ENCODE results near the gene PPP1R7. TPM values are rescaled to one million over a fixed set of nuclear protein-coding genes. Genes with fewer than 3 reads are reported as not detected.
A peak's percentile ranks its signal among the peaks of the same experiment; 100 is the strongest.

PPP1R7 gene
- total RNA-seq, 1 experiment from 2014 or later: 43.9 TPM

GRCh38 chr2:241182531-241183133 is 32.4 kb downstream of the PPP1R7 start:
- Mint-ChIP-seq H3K27me3 (ENCODE audit: insufficient read depth, unreplicated experiment) (no peaks in the 10 kb centered on the region), H3K36me3 (ENCODE audit: insufficient read depth, unreplicated experiment) (peaks cover 17% of the 10 kb centered on the region), H3K4me1 (ENCODE audit: insufficient read depth, unreplicated experiment) (no peaks in the 10 kb centered on the region), H3K4me3 (ENCODE audit: unreplicated experiment) (no peak overlapping the region), H3K9me3 (ENCODE audit: unreplicated experiment) (no peaks in the 10 kb centered on the region), H3K27ac (ENCODE audit: low read depth, unreplicated experiment) (no peak overlapping the region)
- BruUV-seq (replicated peaks): no TSS peak
- POLR2A ChIA-PET: no interaction called here
- DNase-seq (ENCODE audit: unreplicated experiment): no peak
- intact Hi-C loops (cut with micrococcal nuclease): no loop called here
- CTCF ChIA-PET: interaction anchor here (1.0 to 1.1 kb wide), 2 partner anchors 43 to 321 kb away, joined by 3 read pairs; no protein-coding TSS in a partner anchor
- TF ChIP-seq CTCF (IDR thresholded peaks at IDR 0.05; ENCODE audit: unreplicated experiment): no peak

- TF ChIP-seq CTCF (IDR thresholded peaks at IDR 0.05; ENCODE audit: unreplicated experiment): no peak
- peaks cover 17% of the 10 kb centered on the region for H3K36me3 Mint-ChIP-seq (ENCODE audit: insufficient read depth, unreplicated experiment)
- H3K4me3 Mint-ChIP-seq (ENCODE audit: unreplicated experiment): no peak overlapping the region
- POLR2A ChIA-PET: no interaction called here
- no peaks in the 10 kb centered on the region for H3K27me3 Mint-ChIP-seq (ENCODE audit: insufficient read depth, unreplicated experiment)
- no peak overlapping the region for H3K27ac Mint-ChIP-seq (ENCODE audit: low read depth, unreplicated experiment)
- DNase-seq (ENCODE audit: unreplicated experiment): no peak
- CTCF ChIA-PET: no interaction called here
- no TSS peak for BruUV-seq (replicated peaks)
- no peaks in the 10 kb centered on the region for H3K9me3 Mint-ChIP-seq (ENCODE audit: unreplicated experiment)
- no peaks in the 10 kb centered on the region for H3K4me1 Mint-ChIP-seq (ENCODE audit: insufficient read depth, unreplicated experiment)
- intact Hi-C loops (cut with micrococcal nuclease): no loop called here
Measured at GRCh38 chr2:241183221-241183620, 33.0 kb downstream of the PPP1R7 start.

- peak; percentile 19 for DNase-seq (ENCODE audit: unreplicated experiment)
- POLR2A ChIA-PET: no interaction called here
Measured at GRCh38 chr2:241184901-241185300, 34.6 kb downstream of the PPP1R7 start.

GRCh38 chr2:241185961-241186360 is 35.7 kb downstream of the PPP1R7 start:
- no peaks in the 10 kb centered on the region for H3K4me1 Mint-ChIP-seq (ENCODE audit: insufficient read depth, unreplicated experiment)
- peaks cover 5% of the 10 kb centered on the region for H3K36me3 Mint-ChIP-seq (ENCODE audit: insufficient read depth, unreplicated experiment)
- intact Hi-C loops (cut with micrococcal nuclease): no loop called here
- POLR2A ChIA-PET: no interaction called here
- CTCF ChIA-PET: no interaction called here
- TF ChIP-seq CTCF (IDR thresholded peaks at IDR 0.05; ENCODE audit: unreplicated experiment): no peak
- H3K27me3 Mint-ChIP-seq (ENCODE audit: insufficient read depth, unreplicated experiment): no peaks in the 10 kb centered on the region
- no peak overlapping the region for H3K27ac Mint-ChIP-seq (ENCODE audit: low read depth, unreplicated experiment)
- no TSS peak for BruUV-seq (replicated peaks)
- no peak overlapping the region for H3K4me3 Mint-ChIP-seq (ENCODE audit: unreplicated experiment)
- no peak for DNase-seq (ENCODE audit: unreplicated experiment)
- H3K9me3 Mint-ChIP-seq (ENCODE audit: unreplicated experiment): no peaks in the 10 kb centered on the region

More at GRCh38 chr2:241184901-241185300, 34.6 kb downstream of the PPP1R7 start:
- TF ChIP-seq CTCF (IDR thresholded peaks at IDR 0.05; ENCODE audit: unreplicated experiment): no peak
- H3K9me3 Mint-ChIP-seq (ENCODE audit: unreplicated experiment): no peaks in the 10 kb centered on the region
- BruUV-seq (replicated peaks): no TSS peak
- intact Hi-C loops (cut with micrococcal nuclease): no loop called here
- H3K4me3 Mint-ChIP-seq (ENCODE audit: unreplicated experiment): no peak overlapping the region
- no peaks in the 10 kb centered on the region for H3K4me1 Mint-ChIP-seq (ENCODE audit: insufficient read depth, unreplicated experiment)
- H3K36me3 Mint-ChIP-seq (ENCODE audit: insufficient read depth, unreplicated experiment): peaks cover 8% of the 10 kb centered on the region
- CTCF ChIA-PET: no interaction called here
- H3K27me3 Mint-ChIP-seq (ENCODE audit: insufficient read depth, unreplicated experiment): no peaks in the 10 kb centered on the region
- no peak overlapping the region for H3K27ac Mint-ChIP-seq (ENCODE audit: low read depth, unreplicated experiment)
